SU-DHL-6 (cell line): ENCODE data around the gene CRELD1.
A peak's percentile ranks its signal among the peaks of the same experiment; 100 is the strongest.
"Not testable (repeated sequence)": the region's sequence is repeated elsewhere in the genome, so short reads cannot be mapped to it uniquely, and the experiment has no call there.

Experiments
- H2AFZ ChIP-seq: fragments of 200-600 bp; sonication (generic); 2 replicates; pipeline ENCODE4 v1.6.1; 2014; ENCODE audit warnings: low read depth, mild to moderate bottlenecking, moderate library complexity, mixed read lengths, antibody characterized with exemption, low read length; ENCODE audit not compliant: severe bottlenecking
- H3F3A ChIP-seq: fragments of 200-600 bp; shearing (Covaris generic); 2 replicates; pipeline ENCODE4 v1.6.0; 2016; ENCODE audit warnings: antibody characterized with exemption, mild to moderate bottlenecking; ENCODE audit not compliant: insufficient read depth
- H3K27ac ChIP-seq: fragments of 200-600 bp; sonication (generic); 2 replicates; pipeline ENCODE4 v1.5.1; 2016; ENCODE audit warnings: low read depth, mild to moderate bottlenecking, low read length, moderate library complexity, mixed read lengths
- H3K27me3 ChIP-seq: fragments of 200-600 bp; sonication (generic), shearing (Covaris generic); 2 replicates; pipeline ENCODE4 v1.6.0; 2014; ENCODE audit warnings: mild to moderate bottlenecking, low read length
- H3K36me3 ChIP-seq: fragments of 200-600 bp; sonication (generic); 2 replicates; pipeline ENCODE4 v1.6.1; 2014; ENCODE audit warnings: mild to moderate bottlenecking, low read length, mixed read lengths
- H3K4me2 ChIP-seq: fragments of 300-600, 200-600 bp; shearing (Covaris generic), sonication (generic); 2 replicates; pipeline ENCODE4 v1.6.0; 2014; ENCODE audit warnings: low read length, low read depth, mild to moderate bottlenecking; ENCODE audit not compliant: poor library complexity, severe bottlenecking
- H3K4me3 ChIP-seq: fragments of 200-600 bp; sonication (generic); 2 replicates; pipeline ENCODE4 v1.5.1; 2014; ENCODE audit warnings: antibody characterized with exemption, low read length, mild to moderate bottlenecking, mixed read lengths; ENCODE audit not compliant: insufficient read depth, poor library complexity, severe bottlenecking
- H3K79me2 ChIP-seq: fragments of 200-600 bp; sonication (generic); 2 replicates; pipeline ENCODE4 v1.6.1; 2014; ENCODE audit warnings: mild to moderate bottlenecking, low read length, moderate library complexity; ENCODE audit not compliant: insufficient read depth
- H3K9ac ChIP-seq: fragments of 200-600 bp; sonication (generic); 2 replicates; pipeline ENCODE4 v1.7.0; 2014; ENCODE audit warnings: mild to moderate bottlenecking, low read length
- H3K9me2 ChIP-seq: fragments of 200-600 bp; sonication (generic); replicated peaks from 2 replicates; pipeline ENCODE4 v1.6.1; 2014; ENCODE audit warnings: low read length; ENCODE audit not compliant: insufficient read depth
- H3K9me3 ChIP-seq: fragments of 200-600 bp; sonication (generic); 2 replicates; pipeline ENCODE4 v1.6.1; 2014; ENCODE audit warnings: low read length, mixed read lengths; ENCODE audit not compliant: insufficient read depth
- H4K20me1 ChIP-seq: fragments of 200-600 bp; sonication (generic); 2 replicates; pipeline ENCODE4 v1.6.1; 2014; ENCODE audit warnings: low read depth, mild to moderate bottlenecking, antibody characterized with exemption, low read length, moderate library complexity, mixed read lengths
- EZH2phosphoT487 ChIP-seq: fragments of 200-600 bp; sonication (generic), shearing (Covaris generic); conservative IDR thresholded peaks from 2 replicates; pipeline ENCODE4 v1.6.1; 2018; ENCODE audit warnings: mild to moderate bottlenecking, antibody characterized with exemption, low read length, moderate library complexity, mixed read lengths
- TF ChIP-seq, protein P1 (sequence below): fragments of 200-600 bp; sonication (generic); IDR thresholded peaks from one replicate; pipeline ENCODE4 v1.5.1; 2017; ENCODE audit warnings: antibody characterized with exemption, mild to moderate bottlenecking, low read length, moderate library complexity; ENCODE audit not compliant: insufficient read depth, poor library complexity, severe bottlenecking

Gene CRELD1

DNA sequence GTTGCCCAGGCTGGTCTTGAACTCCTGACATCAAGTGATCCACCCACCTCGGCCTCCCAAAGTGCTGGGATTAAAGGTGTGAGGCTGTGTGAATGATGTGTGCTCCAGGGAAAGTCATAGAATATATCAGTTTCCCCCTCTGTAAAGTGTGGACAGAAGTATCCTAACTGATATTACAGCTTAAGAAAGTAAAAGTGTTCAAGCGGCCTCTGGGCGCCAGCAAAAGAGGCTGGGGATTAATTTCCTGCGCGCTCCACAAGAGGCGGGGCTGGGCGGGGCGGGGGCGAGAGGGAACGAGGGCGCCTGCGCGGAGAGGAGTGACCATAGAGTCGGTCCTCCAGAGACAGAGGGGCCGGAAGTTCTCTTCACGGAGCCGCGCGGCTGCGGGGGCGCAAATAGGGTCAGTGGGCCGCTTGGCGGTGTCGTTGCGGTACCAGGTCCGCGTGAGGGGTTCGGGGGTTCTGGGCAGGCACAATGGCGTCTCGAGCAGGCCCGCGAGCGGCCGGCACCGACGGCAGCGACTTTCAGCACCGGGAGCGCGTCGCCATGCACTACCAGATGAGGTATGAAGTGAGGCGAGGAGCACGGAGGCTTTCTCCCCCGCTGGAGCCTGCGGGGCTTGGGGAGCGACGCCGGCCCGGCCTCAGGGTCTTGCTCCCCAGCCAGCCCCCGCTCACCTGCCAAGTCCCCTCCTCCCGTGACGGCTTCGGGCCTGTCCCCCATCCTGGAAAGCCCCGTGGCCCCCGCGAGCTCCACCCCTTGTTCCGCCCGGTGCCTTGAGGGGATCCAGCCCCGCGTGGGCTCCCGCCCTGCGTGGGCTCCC is 43.2 kb upstream of the CRELD1 start, which contains the start of gene JAGN1:
Gene JAGN1 (plus strand): TSS at position 362 of the 823 bp plus-strand sequence. CDS start 113 bp downstream, at position 475.
- peak within 1 kb of the TSS; percentile 94 for H3K9ac ChIP-seq
- H3K79me2 ChIP-seq: peaks cover 22% of the 10 kb centered on the region
- H3F3A ChIP-seq: 0 out of 2 replicates have a peak, but pooled peaks cover 12% of the 10 kb centered on the region
- H2AFZ ChIP-seq: peak within 1 kb of the TSS; percentile 90
- H3K9me3 ChIP-seq: no peaks in the 10 kb centered on the region
- H3K4me3 ChIP-seq: peak within 1 kb of the TSS; percentile 94
- H3K9me2 ChIP-seq: no peaks in the 10 kb centered on the region
- peak within 1 kb of the TSS; percentile 89 for H3K4me2 ChIP-seq
- peaks cover 3% of the 10 kb centered on the region; the same call in 1 of the 2 replicates for H3K36me3 ChIP-seq
- H3K27ac ChIP-seq: peak within 1 kb of the TSS; percentile 74
- peaks cover 5% of the 10 kb centered on the region for H4K20me1 ChIP-seq
- no peaks in the 10 kb centered on the region for H3K27me3 ChIP-seq
- TF ChIP-seq, protein P1, sequence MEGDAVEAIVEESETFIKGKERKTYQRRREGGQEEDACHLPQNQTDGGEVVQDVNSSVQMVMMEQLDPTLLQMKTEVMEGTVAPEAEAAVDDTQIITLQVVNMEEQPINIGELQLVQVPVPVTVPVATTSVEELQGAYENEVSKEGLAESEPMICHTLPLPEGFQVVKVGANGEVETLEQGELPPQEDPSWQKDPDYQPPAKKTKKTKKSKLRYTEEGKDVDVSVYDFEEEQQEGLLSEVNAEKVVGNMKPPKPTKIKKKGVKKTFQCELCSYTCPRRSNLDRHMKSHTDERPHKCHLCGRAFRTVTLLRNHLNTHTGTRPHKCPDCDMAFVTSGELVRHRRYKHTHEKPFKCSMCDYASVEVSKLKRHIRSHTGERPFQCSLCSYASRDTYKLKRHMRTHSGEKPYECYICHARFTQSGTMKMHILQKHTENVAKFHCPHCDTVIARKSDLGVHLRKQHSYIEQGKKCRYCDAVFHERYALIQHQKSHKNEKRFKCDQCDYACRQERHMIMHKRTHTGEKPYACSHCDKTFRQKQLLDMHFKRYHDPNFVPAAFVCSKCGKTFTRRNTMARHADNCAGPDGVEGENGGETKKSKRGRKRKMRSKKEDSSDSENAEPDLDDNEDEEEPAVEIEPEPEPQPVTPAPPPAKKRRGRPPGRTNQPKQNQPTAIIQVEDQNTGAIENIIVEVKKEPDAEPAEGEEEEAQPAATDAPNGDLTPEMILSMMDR: no peak
- no peak for TF ChIP-seq EZH2phosphoT487

DNA sequence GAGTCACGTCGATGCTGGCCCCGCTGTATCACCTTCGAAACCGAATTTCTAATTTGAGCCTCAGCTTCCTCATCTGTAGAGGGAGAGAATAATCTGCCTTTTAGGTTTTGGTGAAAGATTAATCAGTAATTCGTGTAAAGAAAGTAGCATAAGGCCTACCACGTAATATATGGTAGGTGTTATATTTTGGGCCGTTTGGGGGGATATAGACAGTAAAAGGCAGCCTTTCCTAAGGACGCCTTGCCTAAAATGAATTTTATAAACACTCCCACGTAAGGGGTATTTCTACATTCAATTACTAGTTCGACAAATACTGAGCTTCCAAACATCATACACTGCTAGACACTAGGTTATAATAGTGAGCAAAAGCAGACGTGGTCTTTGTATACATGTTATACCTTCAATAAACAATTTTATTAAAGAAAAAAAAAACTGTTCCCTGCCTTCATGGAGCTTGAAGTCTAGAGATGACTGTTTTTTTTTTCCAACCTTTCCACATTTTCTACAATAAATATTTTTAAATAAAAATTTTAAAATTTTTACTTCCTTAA is 42.5 kb upstream of the CRELD1 start:
- peaks cover 3% of the 10 kb centered on the region; the same call in 1 of the 2 replicates for H3K36me3 ChIP-seq
- H3K27ac ChIP-seq: peak overlapping the region; percentile 74
- H3F3A ChIP-seq: 0 out of 2 replicates have a peak, but pooled peaks cover 12% of the 10 kb centered on the region
- H3K9ac ChIP-seq: peak overlapping the region; percentile 94
- H4K20me1 ChIP-seq: peaks cover 5% of the 10 kb centered on the region
- peak overlapping the region; percentile 90 for H2AFZ ChIP-seq
- H3K79me2 ChIP-seq: peaks cover 22% of the 10 kb centered on the region
- H3K27me3 ChIP-seq: no peaks in the 10 kb centered on the region
- H3K9me3 ChIP-seq: no peaks in the 10 kb centered on the region
- H3K4me3 ChIP-seq: peak overlapping the region; percentile 94
- no peaks in the 10 kb centered on the region for H3K9me2 ChIP-seq
- peak overlapping the region; percentile 89 for H3K4me2 ChIP-seq
- TF ChIP-seq EZH2phosphoT487: no peak
- TF ChIP-seq, protein P1: no peak

DNA sequence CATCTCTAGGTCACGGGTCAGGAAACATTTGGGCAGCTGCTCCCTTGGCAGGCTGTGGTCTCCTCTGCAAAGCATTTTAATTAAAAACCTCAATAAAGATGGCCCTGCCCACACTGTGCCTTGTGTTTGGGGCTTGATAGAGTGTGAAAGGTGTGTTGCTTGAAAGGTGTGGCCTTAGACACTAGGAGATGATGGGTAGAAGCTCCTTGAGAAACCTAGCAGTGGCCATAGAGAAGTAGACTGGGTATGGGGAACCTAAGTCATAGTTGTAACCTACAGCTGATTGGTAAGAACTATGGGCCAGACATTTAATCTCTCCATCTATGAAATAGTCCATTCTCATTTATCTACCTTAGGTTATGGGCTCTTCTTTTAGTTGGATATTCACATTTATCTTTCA is 39.9 kb upstream of the CRELD1 start:
- H3K36me3 ChIP-seq: peaks cover 3% of the 10 kb centered on the region; the same call in 1 of the 2 replicates
- no peak overlapping the region for H3K4me2 ChIP-seq
- H3K9ac ChIP-seq: no peak overlapping the region

DNA sequence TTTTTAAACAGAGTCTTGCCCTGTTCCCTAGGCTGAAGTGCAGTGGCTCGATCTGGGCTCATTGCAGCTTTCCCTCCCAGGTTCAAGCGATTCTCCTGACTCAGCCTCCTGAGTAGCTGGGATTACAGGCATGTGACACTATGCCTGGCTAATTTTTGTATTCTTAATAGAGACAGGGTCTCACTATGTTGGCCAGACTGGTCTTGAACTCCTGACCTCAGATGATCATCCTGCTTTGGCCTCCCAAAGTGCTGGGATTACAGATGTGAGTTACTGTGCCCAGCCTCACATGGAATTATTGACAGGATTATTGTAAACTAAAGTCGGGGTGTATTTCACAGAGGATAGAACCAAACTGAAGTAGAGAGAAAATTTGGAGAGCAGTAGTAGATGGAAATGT is 37.9 kb upstream of the CRELD1 start:
- H3K9me2 ChIP-seq, H3K4me2 ChIP-seq, H4K20me1 ChIP-seq, H3K9me3 ChIP-seq, H3K4me3 ChIP-seq, H3K36me3 ChIP-seq, H3F3A ChIP-seq, H2AFZ ChIP-seq, H3K27ac ChIP-seq, H3K27me3 ChIP-seq, H3K9ac ChIP-seq: not testable (repeated sequence)
- H3K79me2 ChIP-seq: peaks cover 19% of the 10 kb centered on the region

More for the DNA sequence above, 39.9 kb upstream of the CRELD1 start:
- Histone ChIP-seq H2AFZ (no peak overlapping the region), H3K27me3 (no peaks in the 10 kb centered on the region), H3F3A (0 out of 2 replicates have a peak, but pooled peaks cover 12% of the 10 kb centered on the region), H3K4me3 (no peak overlapping the region), H3K79me2 (peaks cover 22% of the 10 kb centered on the region), H3K9me3 (no peaks in the 10 kb centered on the region), H3K27ac (no peak overlapping the region), H3K9me2 (no peaks in the 10 kb centered on the region), H4K20me1 (peaks cover 5% of the 10 kb centered on the region)
- TF ChIP-seq, protein P1: no peak
- TF ChIP-seq EZH2phosphoT487: no peak

DNA sequence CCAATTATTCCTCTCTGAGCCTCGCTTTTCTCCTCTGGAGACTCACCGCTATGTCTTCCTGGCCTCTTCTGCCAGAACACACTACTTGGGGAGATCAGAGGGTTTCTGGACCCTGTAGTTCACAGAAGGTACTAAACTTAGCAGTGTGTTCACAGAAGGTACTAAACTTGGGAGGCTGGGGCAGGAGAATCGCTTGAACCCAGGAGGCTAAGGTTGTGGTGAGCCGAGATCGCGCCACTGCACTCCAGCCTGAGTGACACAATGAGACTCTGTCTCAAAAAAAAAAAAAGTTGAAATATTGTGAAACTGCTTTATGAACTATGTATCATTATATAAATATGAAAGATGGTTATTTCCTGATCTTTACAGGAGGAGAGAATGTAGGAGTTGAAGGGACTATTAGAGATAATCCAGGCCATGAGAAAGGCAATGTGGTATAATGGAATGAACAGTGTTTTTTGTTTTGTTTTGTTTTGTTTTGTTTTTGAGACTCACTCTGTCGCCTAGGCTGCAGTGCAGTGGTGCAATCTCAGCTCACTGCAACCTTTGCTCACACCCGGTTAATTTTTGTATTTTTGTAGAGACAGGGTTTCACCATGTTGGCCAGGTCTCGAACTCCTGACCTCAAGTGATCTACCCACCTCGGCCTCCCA is 36.8 kb upstream of the CRELD1 start:
- not testable (repeated sequence) for H3K4me3 ChIP-seq, H3K4me2 ChIP-seq, H3K27me3 ChIP-seq, H3K79me2 ChIP-seq, H4K20me1 ChIP-seq, H3K27ac ChIP-seq, H3F3A ChIP-seq, H3K9me2 ChIP-seq, H3K36me3 ChIP-seq, H2AFZ ChIP-seq, H3K9me3 ChIP-seq, H3K9ac ChIP-seq
